Mesothelial cell of epicardium (in vitro differentiated cells): ENCODE measurements around the gene ACTR5. TPM values are rescaled to one million over a fixed set of nuclear protein-coding genes. Genes with fewer than 3 reads are reported as not detected.

Experiments
- DNase-seq, 2 experiments: peaks; one replicate each; pipeline ENCODE4 v3.0.0; 2021; ENCODE audit warnings: low spot score in 2 of 2; ENCODE audit not compliant: unreplicated experiment in 2 of 2
- H3K27ac Mint-ChIP-seq: 2 replicates; pipeline ENCODE4 v1.8.0; 2021; ENCODE audit warnings: mixed read lengths
- H3K27me3 Mint-ChIP-seq: 2 replicates; pipeline ENCODE4 v1.8.0; 2021; ENCODE audit warnings: low read depth, mixed read lengths
- H3K36me3 Mint-ChIP-seq: 2 replicates; pipeline ENCODE4 v1.8.0; 2021; ENCODE audit warnings: mixed read lengths
- H3K4me1 Mint-ChIP-seq: 2 replicates; pipeline ENCODE4 v1.8.0; 2021; ENCODE audit warnings: mixed read lengths
- H3K4me3 Mint-ChIP-seq: 2 replicates; pipeline ENCODE4 v1.8.0; 2021; ENCODE audit warnings: mild to moderate bottlenecking, moderate library complexity, mixed read lengths
- H3K9me3 Mint-ChIP-seq: 2 replicates; pipeline ENCODE4 v1.8.0; 2021; ENCODE audit warnings: mixed read lengths
- total RNA-seq: library from RNA; stranded (reverse); gene quantifications from 3 replicates; pipeline ENCODE4 v1.2.1, GENCODE V29; 2021
- TF ChIP-seq, protein P1 (sequence below): fragments of 200-600 bp; sonication (generic); IDR thresholded peaks from one replicate; pipeline ENCODE4 v1.5.0; 2021; ENCODE audit warnings: antibody characterized with exemption; ENCODE audit not compliant: unreplicated experiment

ACTR5 gene
- total RNA-seq, 1 donor from 2014 or later = 9.5 TPM

DNA sequence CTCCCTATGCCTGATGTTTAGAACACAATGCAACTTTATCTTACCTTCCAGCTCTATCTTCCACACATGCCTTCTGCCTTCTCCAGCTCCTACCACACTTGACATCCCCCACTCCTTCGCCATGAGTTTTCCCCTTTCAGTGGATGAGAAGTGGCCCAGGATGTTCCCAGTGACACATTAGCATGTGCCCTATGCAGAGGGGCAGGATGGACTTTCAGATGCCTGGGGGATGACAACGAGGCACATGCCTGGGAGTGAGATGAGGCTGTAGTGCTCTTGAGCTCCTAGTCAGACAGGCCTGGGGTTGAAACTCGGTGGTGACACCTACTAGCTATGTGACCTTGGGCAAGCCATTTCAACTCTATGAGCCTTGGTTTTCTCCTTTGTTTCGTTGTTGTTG lies 44.1 kb upstream of the ACTR5 start:
- Mint-ChIP-seq H3K9me3 (no peaks in the 10 kb centered on the region), H3K4me1 (no peaks in the 10 kb centered on the region), H3K4me3 (no peak overlapping the region), H3K27ac (no peak overlapping the region), H3K27me3 (peaks cover 50% of the 10 kb centered on the region), H3K36me3 (no peaks in the 10 kb centered on the region)
- DNase-seq = no peak
- TF ChIP-seq, protein P1, sequence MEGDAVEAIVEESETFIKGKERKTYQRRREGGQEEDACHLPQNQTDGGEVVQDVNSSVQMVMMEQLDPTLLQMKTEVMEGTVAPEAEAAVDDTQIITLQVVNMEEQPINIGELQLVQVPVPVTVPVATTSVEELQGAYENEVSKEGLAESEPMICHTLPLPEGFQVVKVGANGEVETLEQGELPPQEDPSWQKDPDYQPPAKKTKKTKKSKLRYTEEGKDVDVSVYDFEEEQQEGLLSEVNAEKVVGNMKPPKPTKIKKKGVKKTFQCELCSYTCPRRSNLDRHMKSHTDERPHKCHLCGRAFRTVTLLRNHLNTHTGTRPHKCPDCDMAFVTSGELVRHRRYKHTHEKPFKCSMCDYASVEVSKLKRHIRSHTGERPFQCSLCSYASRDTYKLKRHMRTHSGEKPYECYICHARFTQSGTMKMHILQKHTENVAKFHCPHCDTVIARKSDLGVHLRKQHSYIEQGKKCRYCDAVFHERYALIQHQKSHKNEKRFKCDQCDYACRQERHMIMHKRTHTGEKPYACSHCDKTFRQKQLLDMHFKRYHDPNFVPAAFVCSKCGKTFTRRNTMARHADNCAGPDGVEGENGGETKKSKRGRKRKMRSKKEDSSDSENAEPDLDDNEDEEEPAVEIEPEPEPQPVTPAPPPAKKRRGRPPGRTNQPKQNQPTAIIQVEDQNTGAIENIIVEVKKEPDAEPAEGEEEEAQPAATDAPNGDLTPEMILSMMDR = no peak

DNA sequence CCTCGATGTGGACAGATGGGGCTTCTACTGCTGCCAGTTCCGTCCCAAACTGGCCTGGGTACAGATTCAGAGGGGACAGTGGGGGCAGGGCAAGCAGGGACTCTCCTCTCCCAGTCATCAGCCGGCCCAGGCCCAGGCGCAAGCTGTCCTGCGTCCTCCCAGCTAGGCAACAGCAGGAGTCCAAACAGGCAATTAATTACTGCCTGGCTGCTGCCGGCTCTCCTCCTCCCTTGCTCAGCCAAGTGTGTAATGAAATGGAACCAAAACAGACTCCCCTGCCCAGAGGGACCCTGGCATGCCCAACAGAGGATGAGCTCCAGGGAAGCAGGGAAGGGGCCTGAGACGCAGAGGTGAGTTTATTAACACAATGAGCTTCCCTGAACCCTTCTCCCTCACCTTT lies 41.8 kb upstream of the ACTR5 start:
- no peaks in the 10 kb centered on the region for H3K36me3 Mint-ChIP-seq
- no peaks in the 10 kb centered on the region for H3K4me1 Mint-ChIP-seq
- no peaks in the 10 kb centered on the region for H3K9me3 Mint-ChIP-seq
- H3K27ac Mint-ChIP-seq = no peak overlapping the region
- DNase-seq = no peak
- TF ChIP-seq, protein P1 = no peak
- H3K4me3 Mint-ChIP-seq = no peak overlapping the region
- peaks cover 64% of the 10 kb centered on the region for H3K27me3 Mint-ChIP-seq

DNA sequence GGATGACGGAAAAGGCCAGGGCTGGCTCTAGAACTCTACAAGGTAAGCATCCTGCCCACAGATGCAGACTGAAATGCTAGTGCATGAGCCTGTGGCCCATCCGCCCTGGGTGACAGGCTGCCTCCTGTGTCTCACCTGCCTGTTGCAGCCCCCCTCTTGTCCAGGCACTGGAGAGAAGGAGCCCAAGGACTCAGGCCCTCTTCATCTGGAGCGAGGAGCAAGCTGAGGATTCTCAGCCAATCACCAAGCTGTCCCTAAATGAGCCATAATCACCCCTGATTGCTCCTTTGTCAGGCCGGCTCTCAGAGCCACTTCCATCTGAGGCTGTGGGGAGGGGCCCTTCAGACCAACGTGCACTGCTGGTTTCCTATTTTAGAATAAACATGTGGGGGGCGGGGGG lies 34.0 kb upstream of the ACTR5 start:
- H3K27ac Mint-ChIP-seq = no peak overlapping the region

DNA sequence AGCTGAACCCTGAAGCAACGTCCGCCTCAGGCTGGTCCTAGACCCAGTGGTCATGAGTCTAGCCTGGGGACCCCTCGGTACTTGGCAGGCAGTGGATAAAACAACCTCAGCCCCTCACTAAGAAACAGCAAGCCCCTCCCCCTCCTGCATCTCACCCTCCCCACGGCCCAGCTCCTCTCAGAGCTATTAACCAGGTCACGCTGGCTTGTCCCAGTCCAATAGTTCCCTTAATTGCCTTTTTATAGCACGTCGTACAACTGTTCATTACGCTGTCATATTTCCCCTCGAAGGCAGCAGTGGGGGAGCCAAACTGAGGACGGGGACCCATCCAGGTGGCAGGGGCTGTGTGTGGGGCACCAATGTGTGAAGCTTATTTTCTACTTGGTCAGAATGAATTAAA lies 32.6 kb upstream of the ACTR5 start:
- no peaks in the 10 kb centered on the region for H3K36me3 Mint-ChIP-seq
- H3K9me3 Mint-ChIP-seq = no peaks in the 10 kb centered on the region
- H3K27ac Mint-ChIP-seq = no peak overlapping the region
- TF ChIP-seq, protein P1 = no peak
- H3K4me3 Mint-ChIP-seq = no peak overlapping the region
- peaks cover 87% of the 10 kb centered on the region for H3K27me3 Mint-ChIP-seq
- DNase-seq = no peak
- H3K4me1 Mint-ChIP-seq = no peaks in the 10 kb centered on the region

More for the DNA sequence above, 34.0 kb upstream of the ACTR5 start:
- no peaks in the 10 kb centered on the region for H3K36me3 Mint-ChIP-seq
- no peaks in the 10 kb centered on the region for H3K9me3 Mint-ChIP-seq
- TF ChIP-seq, protein P1 = no peak
- H3K4me3 Mint-ChIP-seq = no peak overlapping the region
- DNase-seq = no peak
- peaks cover 82% of the 10 kb centered on the region for H3K27me3 Mint-ChIP-seq
- no peaks in the 10 kb centered on the region for H3K4me1 Mint-ChIP-seq

DNA sequence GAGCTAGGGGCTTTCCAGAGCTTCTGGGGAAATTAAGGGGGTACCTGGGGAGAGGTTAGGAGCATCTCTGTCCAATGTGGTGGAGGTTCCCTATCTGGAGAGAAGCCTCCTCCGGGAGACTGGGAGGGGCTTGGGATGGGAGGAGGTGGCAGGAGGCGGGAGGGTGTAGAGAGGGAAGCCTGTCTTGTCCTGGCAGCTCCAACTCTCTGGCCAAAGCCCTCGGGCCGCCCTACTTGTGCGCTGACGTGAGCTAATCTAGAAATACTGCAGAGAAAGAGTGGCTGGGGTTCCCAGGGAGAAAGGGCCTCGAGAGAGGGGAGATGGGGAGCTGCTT lies 25.6 kb upstream of the ACTR5 start:
- H3K36me3 Mint-ChIP-seq = no peaks in the 10 kb centered on the region
- no peak overlapping the region for H3K27ac Mint-ChIP-seq
- H3K9me3 Mint-ChIP-seq = no peaks in the 10 kb centered on the region
- H3K4me1 Mint-ChIP-seq = peaks cover 17% of the 10 kb centered on the region
- no peak for DNase-seq
- TF ChIP-seq, protein P1 = no peak
- H3K4me3 Mint-ChIP-seq = no peak overlapping the region
- H3K27me3 Mint-ChIP-seq = peaks cover 99% of the 10 kb centered on the region
